ENCODE data around the gene DUOX2.
"Not testable (repeated sequence)": the region's sequence is repeated elsewhere in the genome, so short reads cannot be mapped to it uniquely, and the experiment has no call there.

DUOX2 gene

DNA sequence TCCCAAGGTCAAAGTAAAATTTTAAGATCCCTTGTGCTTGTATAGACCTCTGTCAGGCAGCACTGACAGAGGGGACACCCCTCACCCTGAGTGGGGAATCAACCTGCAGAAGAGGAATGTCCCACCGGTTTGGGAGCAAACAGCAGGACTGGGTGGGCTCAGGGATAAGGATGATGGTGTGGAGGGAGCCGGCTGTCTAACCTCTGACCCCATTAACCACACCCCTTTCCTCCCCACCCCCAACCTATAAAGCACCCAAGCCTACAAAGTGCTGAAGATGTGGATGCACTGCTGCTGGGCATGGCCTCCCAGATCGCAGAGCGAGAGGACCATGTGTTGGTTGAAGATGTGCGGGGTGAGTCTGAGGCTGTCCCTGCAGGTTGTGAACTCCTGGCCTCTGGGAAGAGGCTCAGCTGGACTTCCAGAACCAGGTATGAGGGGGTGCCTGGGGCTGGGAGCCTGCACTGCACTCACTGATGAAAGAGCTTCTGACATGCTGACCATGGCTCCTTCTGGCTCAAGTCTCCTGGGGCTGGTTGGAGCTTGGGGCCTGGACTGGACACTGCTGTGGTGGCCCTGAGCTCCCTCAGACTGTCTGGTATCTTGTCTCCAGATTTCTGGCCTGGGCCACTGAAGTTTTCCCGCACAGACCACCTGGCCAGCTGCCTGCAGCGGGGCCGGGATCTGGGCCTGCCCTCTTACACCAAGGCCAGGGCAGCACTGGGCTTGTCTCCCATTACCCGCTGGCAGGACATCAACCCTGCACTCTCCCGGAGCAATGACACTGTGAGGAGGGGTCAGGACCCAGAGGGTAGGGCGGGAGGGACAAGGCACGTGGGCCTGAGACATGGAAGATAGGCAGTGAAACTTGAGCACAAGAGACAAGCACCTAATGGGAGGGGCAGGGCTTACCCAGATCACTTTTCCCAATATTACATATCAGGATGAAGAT, 25.1 kb upstream of the DUOX2 start:
- DNase-seq, result no peak

DNA sequence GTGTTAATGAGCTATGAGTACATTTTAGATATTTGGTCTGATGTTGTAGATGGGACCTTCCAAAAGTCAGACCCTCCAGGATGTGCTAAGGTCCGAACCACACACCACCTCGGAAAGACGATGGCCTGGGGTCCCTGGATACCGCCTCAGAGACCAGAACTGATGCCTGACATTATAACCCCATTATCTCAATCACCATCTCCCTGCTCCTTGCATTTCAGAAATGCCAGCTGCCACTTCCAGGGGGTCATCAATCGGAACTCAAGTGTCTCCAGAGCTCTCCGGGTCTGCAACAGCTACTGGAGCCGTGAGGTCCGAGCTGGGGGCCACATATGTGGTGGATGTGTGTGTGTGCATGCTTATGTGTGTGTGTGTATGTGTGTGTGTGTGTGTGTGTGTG, 23.7 kb upstream of the DUOX2 start:
- no peak for DNase-seq

DNA sequence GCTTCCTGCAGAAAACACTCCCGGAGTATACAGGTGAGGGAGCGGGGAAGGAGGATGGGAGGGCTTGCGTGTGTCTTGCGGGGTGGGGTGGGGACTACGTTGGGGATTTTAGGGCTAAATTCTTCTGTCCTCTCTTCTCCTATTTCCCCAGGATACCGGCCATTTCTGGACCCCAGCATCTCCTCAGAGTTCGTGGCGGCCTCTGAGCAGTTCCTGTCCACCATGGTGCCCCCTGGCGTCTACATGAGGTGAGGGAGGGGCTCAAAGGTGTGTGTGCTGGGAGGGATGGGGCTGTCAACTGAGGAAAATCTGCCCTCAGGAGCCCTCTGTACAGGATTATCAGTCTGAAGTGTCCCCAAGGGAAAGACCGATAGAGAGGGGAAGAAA, 22.4 kb upstream of the DUOX2 start:
- no peak for DNase-seq

DNA sequence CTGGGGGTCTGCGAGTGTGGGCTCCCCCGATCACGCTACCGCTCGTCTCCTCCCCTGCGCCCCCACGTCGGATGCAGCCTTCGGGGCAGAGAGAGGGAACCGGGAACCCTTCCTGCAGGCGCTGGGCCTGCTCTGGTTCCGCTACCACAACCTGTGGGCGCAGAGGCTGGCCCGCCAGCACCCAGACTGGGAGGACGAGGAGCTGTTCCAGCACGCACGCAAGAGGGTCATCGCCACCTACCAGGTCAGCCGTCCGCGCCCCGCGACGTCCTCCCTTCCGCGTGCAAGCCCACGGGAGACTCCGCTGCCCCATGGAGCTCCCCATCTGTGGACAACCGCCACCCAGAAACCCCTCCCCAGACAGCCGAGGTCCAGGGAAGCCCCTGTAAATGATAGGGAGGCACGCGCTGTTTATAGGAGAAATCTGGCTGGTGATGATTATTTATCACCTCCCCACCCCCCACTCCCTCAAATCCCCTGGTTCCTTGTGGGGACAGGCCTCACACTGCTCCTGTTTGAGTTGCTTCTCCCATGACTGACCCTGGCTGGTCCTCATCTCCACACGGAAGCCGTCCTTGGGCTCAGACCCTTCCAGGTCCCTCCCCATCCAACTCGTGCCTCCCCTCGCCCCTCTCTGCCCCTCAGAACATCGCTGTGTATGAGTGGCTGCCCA, 21.9 kb upstream of the DUOX2 start:
- not testable (repeated sequence) for DNase-seq

DNA sequence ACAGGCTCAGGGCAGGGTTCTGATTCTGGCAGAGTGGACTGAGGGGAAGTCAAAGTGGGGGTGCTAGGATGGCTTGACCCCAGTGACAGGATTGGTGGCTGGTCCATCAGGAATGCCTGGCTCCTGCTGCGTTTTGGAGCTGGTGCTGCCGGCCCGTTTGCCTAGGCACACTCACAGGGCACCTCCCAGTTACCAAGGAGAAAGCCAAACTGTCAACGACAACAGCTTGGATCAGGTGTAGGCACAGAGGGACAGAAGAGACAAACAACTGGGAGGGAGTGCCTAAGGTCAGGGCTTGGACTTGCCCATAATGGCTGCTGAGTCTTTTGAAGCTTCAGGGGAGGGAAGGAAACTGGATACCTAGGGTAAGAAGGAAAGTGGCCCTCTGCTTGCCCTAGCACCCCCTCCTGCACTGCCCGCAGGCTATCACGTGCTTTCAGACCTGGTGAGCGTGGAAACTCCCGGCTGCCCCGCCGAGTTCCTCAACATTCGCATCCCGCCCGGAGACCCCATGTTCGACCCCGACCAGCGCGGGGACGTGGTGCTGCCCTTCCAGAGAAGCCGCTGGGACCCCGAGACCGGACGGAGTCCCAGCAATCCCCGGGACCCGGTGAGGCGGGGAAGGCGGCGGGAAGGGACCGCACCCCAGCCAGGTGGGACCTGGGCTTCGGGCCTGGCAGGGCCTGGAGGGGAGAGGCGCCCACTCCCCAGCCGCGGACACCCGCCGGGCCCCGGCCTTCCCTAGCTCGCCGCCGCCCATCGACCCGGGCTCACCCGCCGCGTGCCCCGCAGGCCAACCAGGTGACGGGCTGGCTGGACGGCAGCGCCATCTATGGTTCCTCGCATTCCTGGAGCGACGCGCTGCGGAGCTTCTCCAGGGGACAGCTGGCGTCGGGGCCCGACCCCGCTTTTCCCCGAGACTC, 21.0 kb upstream of the DUOX2 start:
- no peak for DNase-seq

DNA sequence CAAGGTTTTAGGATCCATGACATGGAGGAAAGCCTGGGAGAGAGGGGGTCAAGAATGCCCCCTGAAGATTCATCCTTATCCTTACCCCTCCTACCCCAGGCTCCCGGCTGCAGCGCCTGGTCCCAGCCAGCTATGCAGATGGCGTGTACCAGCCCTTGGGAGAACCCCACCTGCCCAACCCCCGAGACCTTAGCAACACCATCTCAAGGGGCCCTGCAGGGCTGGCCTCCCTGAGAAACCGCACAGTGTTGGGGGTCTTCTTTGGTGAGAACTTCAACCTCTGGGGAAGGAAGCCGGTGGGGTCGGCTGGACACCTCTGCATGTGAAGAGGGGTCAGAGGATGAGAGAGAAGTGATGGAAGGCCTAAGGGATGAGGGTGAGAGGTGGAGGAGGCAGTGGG, 20.1 kb upstream of the DUOX2 start:
- no peak for DNase-seq

DNA sequence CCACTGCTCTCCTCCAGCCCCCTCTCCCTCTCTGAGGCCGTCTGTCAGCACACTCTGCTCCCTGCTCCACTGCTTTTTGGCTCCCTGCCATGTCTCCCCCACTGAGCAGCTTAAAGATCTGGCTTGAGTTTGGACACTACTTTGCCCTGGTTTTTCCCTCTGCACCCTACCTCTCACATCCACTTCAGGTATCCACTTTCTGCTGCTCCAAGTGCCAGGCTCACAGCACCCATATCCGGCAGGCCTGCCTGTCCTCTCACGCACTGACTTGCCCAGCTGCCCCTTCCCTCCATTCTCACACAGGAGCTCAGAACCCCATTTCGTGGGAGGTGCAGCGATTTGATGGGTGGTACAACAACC, 19.6 kb upstream of the DUOX2 start:
- DNase-seq, result no peak

DNA sequence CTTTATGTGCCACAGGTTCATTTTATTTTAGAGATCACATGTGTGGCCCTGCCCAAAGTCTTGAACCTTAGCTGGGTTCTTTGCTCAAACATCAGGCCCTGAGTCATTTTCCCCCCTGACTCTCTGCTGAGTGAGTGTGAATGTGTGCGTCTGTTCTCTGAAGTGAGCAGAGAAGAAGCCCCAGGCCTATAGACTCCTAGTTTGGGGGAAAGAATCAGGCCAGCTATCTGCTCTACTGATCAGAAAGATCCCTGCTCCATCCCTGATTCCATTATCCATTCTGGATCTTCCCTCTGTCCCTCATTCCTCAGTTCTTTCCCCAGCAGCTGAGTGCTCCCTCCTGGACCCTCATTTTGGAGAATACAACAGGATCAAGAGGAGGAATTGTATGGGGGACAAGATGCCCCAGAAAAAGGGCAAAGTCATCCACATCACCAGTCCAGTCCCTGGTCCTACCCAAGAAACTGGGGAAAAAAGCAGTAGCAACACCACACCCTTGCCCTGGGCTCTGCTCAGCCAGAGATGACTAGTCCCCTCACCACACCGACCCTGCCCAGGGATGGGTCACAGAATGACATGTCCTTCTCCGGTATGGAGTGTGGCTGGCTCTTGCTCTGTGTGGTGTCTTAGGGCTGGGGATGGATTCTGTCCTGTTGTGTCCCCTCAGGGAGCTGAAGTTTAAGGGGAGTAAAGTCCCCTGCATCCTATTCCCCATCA, 19.0 kb upstream of the DUOX2 start:
- DNase-seq, result no peak

DNA sequence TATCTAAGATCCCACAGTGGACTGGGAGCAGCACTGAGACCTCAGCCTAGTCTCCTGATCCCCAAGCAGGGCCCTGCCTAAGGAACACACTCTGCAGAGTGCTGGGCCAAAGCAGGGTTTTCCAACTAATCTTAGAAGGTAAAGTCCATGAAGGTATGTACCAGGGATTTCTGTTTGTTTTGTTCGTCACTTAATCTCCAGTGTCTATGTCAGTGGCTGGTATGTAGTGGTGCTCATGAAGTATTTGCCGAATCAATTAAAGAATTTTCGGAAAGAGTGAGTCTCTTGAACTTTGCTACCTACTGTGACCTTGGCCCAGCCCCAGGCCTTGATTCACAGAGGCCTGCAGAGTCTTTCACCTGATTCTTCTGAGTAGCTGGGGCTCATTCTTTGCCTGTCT, 17.5 kb upstream of the DUOX2 start:
- no peak for DNase-seq

DNA sequence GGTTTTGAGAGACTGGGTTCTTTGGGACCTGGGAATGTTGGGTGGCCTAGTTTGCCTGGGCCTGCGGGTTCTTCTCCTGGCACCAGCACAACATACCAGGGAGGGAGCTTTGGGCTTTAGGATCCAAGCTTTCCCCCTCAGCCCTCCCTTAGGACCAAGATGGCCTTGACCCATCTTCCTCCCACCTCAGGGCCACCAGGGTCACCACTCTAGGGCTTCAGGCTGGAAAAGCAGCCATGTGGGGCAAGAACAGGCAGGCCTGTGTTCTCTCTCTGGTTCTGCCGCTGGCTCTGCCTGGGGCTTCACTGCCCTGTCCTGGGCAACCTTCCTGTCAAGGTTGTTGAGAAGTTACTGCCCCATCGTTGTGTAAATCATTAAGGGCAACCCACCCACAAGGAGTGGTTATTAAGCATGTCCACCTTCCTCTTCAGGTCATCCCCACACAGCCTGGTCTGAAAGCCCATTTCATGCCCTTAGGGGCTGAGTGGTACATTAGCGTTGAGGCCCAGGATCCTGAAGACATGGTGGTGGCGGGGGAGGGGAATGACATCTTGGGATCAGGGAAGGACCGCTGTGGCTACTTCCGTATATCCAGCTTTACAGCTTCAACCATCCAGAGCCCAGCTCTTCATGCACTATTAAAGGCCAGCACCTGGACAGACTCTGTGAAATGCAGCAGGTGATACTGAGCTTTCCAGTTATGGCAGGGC, 16.5 kb upstream of the DUOX2 start:
- no peak for DNase-seq

DNA sequence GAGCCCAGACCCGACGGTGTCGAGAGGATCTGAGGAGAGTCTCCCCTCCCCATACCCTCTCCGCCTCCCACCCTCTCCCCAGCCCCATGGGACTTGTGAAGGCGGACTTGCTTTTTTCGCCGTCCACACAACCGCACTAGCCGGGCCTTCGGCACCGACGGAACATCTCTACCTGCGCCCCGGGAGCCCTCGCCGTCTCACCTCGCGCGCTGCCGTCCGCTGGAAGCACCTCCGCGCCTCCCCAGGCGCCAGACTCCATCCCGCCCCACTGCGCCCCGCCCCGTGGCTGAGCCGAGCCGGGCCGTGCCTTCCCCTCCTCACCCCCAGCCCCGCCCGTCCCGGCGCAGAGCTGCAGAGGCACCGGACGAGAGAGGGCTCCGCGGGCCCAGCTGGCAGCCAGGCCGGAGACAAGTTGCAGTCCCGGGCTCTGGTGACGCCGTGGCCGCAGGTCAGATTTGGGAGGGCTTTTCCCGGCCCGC, 15.7 kb upstream of the DUOX2 start, which contains the start of the genes DUOX1 and DUOXA1:
Gene DUOX1, plus strand, starts transcription at position 344 of the 479 bp plus-strand sequence. CDS start 1,973 bp downstream, outside the sequence.
Gene DUOXA1, minus strand, starts transcription at position 229 of the 479 bp plus-strand sequence. CDS start 6,865 bp downstream, outside the sequence.
- DNase-seq, result no peak

DNA sequence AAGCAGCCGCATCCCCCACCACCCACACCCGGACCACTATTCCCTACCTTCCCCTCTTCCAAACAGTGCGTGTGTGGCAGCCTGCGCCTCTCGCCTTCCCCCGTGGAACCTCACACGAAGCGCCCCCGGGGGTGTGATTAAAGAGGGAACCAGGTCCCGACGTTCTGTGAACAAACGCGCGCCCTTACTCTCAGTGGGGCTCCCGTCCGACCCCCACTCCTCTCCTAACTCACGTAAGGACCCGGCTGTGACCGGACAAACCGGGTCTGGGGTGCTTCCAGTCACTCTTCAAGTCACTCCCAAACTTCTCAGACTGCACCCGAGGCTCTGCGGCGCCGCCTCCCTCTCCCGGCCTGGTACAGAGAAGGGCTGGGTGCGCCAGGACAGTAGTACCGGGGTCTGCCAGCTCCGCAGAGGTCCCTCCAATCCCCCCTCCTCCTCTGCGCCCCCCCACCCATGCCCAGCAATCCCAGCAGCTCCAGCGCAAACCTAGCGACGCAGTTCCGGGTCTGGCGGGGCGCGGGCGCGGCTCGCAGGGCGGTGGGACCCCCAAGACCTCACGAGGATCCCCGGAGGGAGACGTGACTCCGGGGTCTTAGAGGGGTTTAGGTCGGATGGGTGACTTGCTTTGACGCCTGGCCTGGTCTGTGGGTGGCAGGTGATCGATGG, 15.1 kb upstream of the DUOX2 start:
- DNase-seq, result no peak

DNA sequence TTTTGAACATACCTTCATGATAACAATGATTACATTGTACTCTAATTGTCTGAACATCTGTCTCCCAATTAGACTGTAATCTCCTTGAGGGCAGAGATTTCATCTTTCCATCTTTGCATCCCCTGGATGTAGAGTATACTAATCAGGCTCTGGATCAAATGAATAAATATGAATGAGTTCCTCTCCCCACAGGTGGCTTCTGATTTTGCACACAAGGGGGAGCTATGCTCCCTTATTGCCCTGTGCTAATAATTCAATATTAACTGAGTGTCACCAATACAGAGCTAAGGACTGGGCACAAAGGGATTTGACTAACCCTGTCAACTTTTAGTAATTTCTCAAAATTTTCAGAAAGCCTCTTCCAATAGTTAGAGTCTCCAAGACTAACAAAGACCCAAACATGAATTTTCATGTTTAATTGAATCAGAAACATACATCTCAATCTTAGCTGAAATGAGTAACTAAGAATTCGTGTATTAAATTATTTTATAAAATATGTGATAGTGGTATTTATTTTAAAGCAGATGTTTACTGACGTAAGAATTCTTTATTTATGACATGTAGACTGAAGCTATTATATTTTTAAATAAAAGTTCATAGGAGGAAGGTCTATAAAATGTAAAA, 12.7 kb upstream of the DUOX2 start:
- DNase-seq, result no peak

DNA sequence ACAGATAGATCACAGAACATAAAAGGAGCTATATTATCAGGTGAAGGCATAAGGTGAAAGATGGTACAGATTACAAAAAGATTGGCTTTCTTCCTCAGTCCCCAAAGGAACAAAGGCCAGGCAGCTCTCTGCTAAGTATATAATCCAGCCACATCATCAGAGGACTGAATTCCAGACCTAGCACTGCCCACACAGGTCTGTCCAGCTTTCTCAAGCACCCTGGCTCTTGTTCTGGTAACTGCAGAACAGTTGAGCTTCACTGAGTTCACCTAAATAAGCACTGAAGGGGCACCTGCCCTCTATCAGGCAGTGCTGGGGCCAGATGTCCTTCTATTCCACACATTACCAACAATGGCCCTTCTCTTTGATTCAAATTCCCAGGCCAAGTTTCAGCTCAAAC, 9.4 kb upstream of the DUOX2 start:
- no peak for DNase-seq

DNA sequence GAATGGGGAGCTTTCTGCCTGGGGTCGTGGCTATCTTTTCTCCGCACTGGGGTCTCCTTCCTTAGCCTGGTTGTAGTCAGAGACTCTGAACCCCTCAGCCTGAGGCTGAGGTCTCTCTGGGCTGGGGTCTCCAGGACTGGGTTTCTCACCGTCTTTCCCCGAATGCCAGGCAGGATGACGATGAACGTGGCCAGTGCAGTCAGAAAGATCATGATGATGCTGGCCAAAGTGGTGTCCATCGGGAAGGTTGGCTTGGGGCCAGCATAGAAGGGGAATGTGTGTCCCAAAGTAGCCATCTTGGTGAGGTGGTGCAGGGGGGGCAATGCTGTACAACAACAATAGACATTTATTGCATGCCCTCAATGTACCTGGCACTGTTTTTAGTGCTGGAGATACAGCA, 8.7 kb upstream of the DUOX2 start:
- DNase-seq, result no peak

DNA sequence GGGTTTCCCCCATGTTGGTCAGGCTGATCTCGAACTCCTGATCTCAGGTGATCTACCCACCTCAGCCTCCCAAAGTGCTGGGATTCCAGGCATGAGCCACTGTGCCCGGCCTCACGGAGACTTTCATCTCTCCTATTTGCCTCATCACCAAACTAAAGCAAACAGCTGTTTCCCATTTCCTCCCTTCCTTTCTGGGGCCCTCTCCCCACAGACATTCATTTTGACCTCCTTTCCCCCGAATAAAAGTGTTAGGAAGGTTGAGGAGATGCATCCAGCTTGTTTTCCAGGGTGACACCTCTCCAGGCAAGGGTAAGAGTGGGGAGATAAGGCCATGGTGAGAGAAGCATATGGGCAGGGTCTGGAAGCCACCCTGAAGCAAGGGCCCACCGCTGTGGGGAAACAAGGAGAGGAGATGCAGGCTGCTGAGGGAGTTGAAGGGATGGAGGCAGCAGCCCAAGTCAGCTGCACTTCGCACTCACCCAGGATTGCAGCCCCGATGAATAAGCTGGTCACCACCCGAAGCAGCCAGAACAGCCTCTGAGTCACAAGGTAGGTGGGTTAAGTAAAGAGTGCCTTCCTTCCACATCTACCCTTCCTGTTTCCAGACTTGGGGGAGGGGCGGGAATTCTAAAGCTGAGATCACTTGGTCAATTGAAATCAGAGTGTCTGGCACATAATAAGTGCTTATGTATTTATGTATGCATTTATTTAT, 7.9 kb upstream of the DUOX2 start:
- DNase-seq, result no peak

DNA sequence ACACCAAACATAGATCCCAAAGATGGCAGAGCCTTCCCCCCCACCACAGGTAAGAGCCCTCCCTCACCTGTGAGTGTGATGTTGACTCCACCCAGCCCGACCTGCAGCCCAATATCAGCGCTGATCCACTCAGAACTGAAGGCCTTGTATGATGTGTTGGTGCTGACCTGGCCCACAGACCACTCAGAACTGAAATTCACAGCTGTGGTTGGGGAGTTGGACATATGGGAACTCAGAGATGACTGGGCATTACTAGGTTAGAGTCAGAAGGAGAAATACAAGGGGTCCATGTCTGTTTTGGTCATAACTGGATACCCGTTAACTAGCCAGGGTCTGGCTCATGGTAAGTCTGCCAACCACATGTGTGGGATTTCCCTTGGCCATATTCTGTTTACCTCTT, 7.0 kb upstream of the DUOX2 start:
- no peak for DNase-seq

DNA sequence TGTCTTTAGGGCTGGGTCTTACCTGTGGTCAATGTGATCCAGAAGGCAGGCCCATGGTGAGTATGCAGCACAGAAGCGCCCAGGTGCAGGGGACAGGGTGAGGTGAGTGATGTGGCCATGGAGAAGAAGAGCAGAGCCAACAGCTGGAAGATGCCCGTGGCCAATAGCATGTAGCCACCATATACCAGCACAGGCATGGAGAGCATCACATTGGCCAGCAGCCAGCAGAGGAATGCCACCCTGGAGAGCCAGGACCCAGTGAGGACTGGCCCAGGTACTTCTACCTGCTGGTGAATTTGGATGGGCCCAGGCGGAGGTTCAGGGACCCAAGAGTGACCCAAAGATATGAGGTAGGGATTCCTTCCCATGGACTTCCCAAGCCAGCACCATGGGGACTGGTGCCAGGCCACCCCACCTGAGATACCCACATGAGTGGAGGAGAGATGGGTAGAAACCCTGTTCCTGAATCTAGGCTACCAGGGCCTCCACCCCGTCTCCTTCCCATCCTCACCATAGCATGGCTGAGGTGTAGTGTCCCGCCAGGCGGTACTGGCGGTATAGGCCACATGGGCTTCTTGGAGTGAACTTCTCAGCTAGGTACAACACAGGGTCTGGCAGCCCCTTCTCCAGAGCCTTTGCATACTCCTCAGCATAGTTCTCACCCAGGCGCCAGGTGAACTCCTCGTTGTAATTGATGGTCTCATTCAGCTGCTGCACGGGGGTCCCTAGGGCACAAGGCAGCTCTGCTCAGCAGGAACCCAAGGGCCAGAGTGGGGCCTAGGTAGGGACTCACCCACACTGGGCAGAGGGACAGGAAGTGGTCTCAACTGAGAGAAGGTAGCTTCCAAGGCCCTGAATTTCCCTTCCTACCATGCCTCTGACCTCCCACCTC, 6.4 kb upstream of the DUOX2 start:
- DNase-seq, result no peak

DNA sequence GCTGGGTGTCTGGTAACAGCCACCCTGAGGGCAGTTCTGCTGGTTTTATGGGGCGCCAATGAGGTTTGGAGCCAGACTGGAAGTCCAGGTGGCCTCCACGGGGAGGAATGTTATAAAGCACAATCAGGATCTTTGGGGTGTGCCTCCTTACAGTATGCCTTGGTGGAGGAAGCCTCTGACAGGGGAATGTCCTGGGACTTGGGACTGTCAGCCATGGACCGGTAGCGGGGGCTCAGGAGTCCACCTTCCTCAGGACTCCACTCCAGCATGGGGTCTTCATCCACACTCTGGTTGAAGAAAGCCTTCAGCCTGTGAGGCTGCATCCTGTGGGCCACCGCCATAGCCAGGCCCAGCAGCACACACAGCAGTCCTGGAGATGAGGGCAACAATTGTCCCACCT, 5.0 kb upstream of the DUOX2 start:
- DNase-seq, result no peak

All from NCI-H526 treated with DMSO at 0.1 percent for 48 hours (cell line).